AG04449 (cell line): Measurements from ENCODE around the gene PYM1.

ENCODE experiments used
- CTCF ChIA-PET: fragments of 350-600 bp; formaldehyde crosslinking; extraction: SDS; loops from one replicate; lab custom pipeline; 2021; ENCODE audit warnings: antibody characterized with exemption; lab: Yijun Ruan, JAX
- POLR2A ChIA-PET: fragments of 400-600, 350-600 bp; formaldehyde crosslinking; extraction: SDS; loops from one replicate; lab custom pipeline; 2020; ENCODE audit warnings: antibody characterized with exemption, inconsistent platforms; lab: Yijun Ruan, JAX
- DNase-seq: peaks from one replicate; pipeline ENCODE4 v3.0.0-alpha.2; 2010; ENCODE audit warnings: low read depth, low spot score
- H3K4me3 ChIP-seq: 2 replicates; pipeline ENCODE4 v1.5.1; 2011; ENCODE audit warnings: low read depth, mild to moderate bottlenecking, control low read depth, low read length
- CTCF ChIP-seq: IDR thresholded peaks from one replicate; pipeline ENCODE4 v1.5.1; 2011; ENCODE audit warnings: mild to moderate bottlenecking, moderate library complexity, low read length, control low read depth, inconsistent platforms; ENCODE audit not compliant: insufficient read depth; ENCODE audit errors: missing control alignments

Gene PYM1

GRCh38 chr12:55862286-55862685 is 65.4 kb downstream of the PYM1 start:
- no peak overlapping the region for H3K4me3 ChIP-seq
- no peak for DNase-seq
- POLR2A ChIA-PET: interaction anchor here (1.0 kb wide), 1 partner anchor 15 kb away, joined by 4 read pairs; no protein-coding TSS in a partner anchor
- CTCF ChIA-PET: interaction anchor here (0.6 kb wide), 1 partner anchor 45 kb away, joined by 3 read pairs; no protein-coding TSS in a partner anchor
- no peak for TF ChIP-seq CTCF

GRCh38 chr12:55861871-55862270 is 65.8 kb downstream of the PYM1 start:
- TF ChIP-seq CTCF: no peak
- ChIA-PET CTCF (no interaction called here), POLR2A (interaction anchor here (1.0 kb wide), 1 partner anchor 14 kb away, joined by 4 read pairs; no protein-coding TSS in a partner anchor)
- DNase-seq: no peak
- no peak overlapping the region for H3K4me3 ChIP-seq

- POLR2A ChIA-PET: no interaction called here
- TF ChIP-seq CTCF: no peak
- DNase-seq: no peak
- CTCF ChIA-PET: interaction anchor here (1.9 to 2.3 kb wide), 2 partner anchors 11 to 65 kb away, joined by 5 to 9 read pairs; no protein-coding TSS in a partner anchor
- H3K4me3 ChIP-seq: no peak overlapping the region
These were observed 66.3 kb downstream of the PYM1 start for GRCh38 chr12:55861396-55861795.

- no peak overlapping the region for H3K4me3 ChIP-seq
- TF ChIP-seq CTCF: no peak
- ChIA-PET POLR2A (no interaction called here), CTCF (no interaction called here)
- DNase-seq: no peak
These were observed 75.0 kb downstream of the PYM1 start for GRCh38 chr12:55852740-55853139.
